Body of pancreas (tissue), 4 donors: Measurements from ENCODE around the gene IFNA2. TPM values are rescaled to one million over a fixed set of nuclear protein-coding genes. Genes with fewer than 3 reads are reported as not detected.
"Not testable (repeated sequence)": the region's sequence is repeated elsewhere in the genome, so short reads cannot be mapped to it uniquely, and the experiment has no call there.

ENCODE experiments used
- ATAC-seq: fragments of 150-250 bp; one replicate; pipeline ENCODE4 v1.9.1; 2016
- DNase-seq, 4 donors: peaks; one replicate each; pipeline ENCODE4 v3.0.0-alpha.2; 2019
- H3K27ac ChIP-seq, 4 donors: fragments of 200-600 bp; sonication (generic); 1 replicate in 3 of 4; 2 replicates in 1 of 4; pipeline versions ENCODE4 v1.5.1 to v1.6.1; 2016 to 2019; ENCODE audit warnings: mild to moderate bottlenecking in 1 of 4, mixed read lengths in 1 of 4, moderate library complexity in 1 of 4
- H3K27me3 ChIP-seq, 2 donors: fragments of 200-600 bp; sonication (generic); one replicate each; pipeline ENCODE4 v1.6.0; 2016; ENCODE audit warnings: mild to moderate bottlenecking in 1 of 2
- H3K36me3 ChIP-seq, 2 donors: fragments of 200-600 bp; sonication (generic); replicated peaks in 1 of 2; 2 replicates each; pipeline ENCODE4 v1.5.1; 2016; ENCODE audit warnings: low read depth in 2 of 2; ENCODE audit not compliant: insufficient read depth in 1 of 2
- H3K4me1 ChIP-seq: fragments of 200-600 bp; sonication (generic); one replicate; pipeline ENCODE4 v1.6.0; 2016
- H3K4me3 ChIP-seq, 2 donors: fragments of 200-600 bp; sonication (generic); 1 replicate in 1 of 2; 2 replicates in 1 of 2; pipeline ENCODE4 v1.5.1; 2016 to 2019
- H3K9me3 ChIP-seq, 3 donors: fragments of 200-600 bp; sonication (generic); 1 replicate in 2 of 3; 2 replicates in 1 of 3; pipeline ENCODE4 v1.5.1; 2016
- POLR2A ChIP-seq, 3 donors: fragments of 450-650 bp; IDR thresholded peaks; one replicate each; pipeline ENCODE4 v1.6.1; 2016; ENCODE audit warnings: antibody characterized with exemption in 3 of 3, mild to moderate bottlenecking in 2 of 3
- WGBS, 2 donors: methylation state at CpG; one replicate each; pipeline ENCODE4 v1.1.5; 2017; 5-methylcytosine and 5-hydroxymethylcytosine counted together
- intact Hi-C: fragments of 100-400 bp; cut with DNase I; formaldehyde crosslinking; loops from one replicate; pipeline ENCODE4 v1.15.1; 2023
- total RNA-seq, 2 donors: library from RNA; depleted of rRNA; stranded (reverse); fragments of >200 nt; gene quantifications; one replicate each; pipeline ENCODE4 v1.1.0, GENCODE V29; 2016
- TF ChIP-seq, protein P1 (sequence below), 7 experiments: fragments of 450-650 bp in 4 of 7; fragments of 200-600 bp in 3 of 7; sonication (generic) in 3 of 7; IDR thresholded peaks; one replicate each; pipeline ENCODE4 v1.5.1; 2016 to 2019; ENCODE audit warnings: antibody characterized with exemption in 7 of 7

The IFNA2 gene
- total RNA-seq, result not detected

DNA sequence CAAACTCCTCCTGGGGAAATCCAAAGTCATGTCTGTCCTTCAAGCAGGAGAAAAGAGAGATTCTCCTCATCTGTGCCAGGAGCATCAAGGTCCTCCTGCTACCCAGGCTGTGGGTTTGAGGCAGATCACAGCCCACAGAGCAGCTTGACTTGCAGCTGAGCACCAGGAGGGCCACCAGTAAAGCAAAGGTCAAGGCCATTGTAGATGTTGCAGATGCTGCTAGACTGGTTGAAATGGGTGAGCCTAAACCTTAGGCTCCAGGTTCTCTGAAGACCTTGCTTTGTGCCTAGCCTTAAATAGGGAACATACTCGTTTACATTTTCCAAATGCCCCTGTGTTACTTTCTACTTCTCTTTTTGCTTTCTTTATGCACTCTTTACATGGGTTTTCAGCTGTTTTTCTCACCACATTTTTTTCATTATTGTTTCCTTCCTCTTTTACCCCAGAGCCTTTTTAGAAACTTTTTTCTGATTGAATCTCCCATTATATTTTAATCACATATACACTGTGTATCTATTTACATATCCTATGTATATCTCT lies at the start of gene IFNA2:
IFNA2 (minus strand) TSS at position 268 of the 540 bp plus-strand sequence; CDS start at position 199, 69 bp downstream.
- H3K9me3 ChIP-seq, result no peaks in the 10 kb centered on the region
- H3K27ac ChIP-seq, result no peak within 1 kb of the TSS
- DNase-seq (no peak), ATAC-seq (no peak)
- H3K27me3 ChIP-seq, result peaks cover 0 to 5% of the 10 kb centered on the region in 2 donors
- no peak within 1 kb of the TSS for H3K4me3 ChIP-seq
- 32 to 38% methylated on average over 1 of the region's 1 CpG for WGBS, 2 donors
- H3K36me3 ChIP-seq, result no peaks in the 10 kb centered on the region
- no peak for TF ChIP-seq POLR2A (IDR thresholded peaks at IDR 0.05)
- TF ChIP-seq, protein P1, sequence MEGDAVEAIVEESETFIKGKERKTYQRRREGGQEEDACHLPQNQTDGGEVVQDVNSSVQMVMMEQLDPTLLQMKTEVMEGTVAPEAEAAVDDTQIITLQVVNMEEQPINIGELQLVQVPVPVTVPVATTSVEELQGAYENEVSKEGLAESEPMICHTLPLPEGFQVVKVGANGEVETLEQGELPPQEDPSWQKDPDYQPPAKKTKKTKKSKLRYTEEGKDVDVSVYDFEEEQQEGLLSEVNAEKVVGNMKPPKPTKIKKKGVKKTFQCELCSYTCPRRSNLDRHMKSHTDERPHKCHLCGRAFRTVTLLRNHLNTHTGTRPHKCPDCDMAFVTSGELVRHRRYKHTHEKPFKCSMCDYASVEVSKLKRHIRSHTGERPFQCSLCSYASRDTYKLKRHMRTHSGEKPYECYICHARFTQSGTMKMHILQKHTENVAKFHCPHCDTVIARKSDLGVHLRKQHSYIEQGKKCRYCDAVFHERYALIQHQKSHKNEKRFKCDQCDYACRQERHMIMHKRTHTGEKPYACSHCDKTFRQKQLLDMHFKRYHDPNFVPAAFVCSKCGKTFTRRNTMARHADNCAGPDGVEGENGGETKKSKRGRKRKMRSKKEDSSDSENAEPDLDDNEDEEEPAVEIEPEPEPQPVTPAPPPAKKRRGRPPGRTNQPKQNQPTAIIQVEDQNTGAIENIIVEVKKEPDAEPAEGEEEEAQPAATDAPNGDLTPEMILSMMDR (IDR thresholded peaks at IDR 0.05), result no peak
- no peaks in the 10 kb centered on the region for H3K4me1 ChIP-seq
- intact Hi-C loops, result no loop called here

DNA sequence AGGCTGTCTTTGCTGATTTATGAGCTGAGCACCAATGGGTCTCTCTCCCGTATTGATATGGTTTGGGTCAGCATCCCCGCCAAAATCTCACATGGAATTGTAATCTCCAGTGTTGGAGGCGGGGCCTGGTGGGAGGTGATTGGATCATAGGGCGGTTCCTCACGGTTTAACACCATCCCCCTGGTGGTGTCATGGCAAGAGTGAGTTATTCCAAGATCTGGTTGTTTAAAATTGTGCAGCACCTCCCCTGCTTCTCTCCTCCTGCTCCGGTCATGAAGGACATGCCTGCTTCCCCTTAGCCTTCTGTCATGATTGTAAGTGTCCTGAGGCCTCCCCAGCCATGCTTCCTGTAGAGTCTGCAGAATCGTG lies 49.8 kb upstream of the IFNA2 start:
- DNase-seq, H3K9me3 ChIP-seq, intact Hi-C loops, H3K27ac ChIP-seq, H3K4me3 ChIP-seq, ATAC-seq, H3K27me3 ChIP-seq, H3K36me3 ChIP-seq, H3K4me1 ChIP-seq: not testable (repeated sequence)
- 49 to 53% methylated on average over 7 of the region's 7 CpGs for WGBS, 2 donors

DNA sequence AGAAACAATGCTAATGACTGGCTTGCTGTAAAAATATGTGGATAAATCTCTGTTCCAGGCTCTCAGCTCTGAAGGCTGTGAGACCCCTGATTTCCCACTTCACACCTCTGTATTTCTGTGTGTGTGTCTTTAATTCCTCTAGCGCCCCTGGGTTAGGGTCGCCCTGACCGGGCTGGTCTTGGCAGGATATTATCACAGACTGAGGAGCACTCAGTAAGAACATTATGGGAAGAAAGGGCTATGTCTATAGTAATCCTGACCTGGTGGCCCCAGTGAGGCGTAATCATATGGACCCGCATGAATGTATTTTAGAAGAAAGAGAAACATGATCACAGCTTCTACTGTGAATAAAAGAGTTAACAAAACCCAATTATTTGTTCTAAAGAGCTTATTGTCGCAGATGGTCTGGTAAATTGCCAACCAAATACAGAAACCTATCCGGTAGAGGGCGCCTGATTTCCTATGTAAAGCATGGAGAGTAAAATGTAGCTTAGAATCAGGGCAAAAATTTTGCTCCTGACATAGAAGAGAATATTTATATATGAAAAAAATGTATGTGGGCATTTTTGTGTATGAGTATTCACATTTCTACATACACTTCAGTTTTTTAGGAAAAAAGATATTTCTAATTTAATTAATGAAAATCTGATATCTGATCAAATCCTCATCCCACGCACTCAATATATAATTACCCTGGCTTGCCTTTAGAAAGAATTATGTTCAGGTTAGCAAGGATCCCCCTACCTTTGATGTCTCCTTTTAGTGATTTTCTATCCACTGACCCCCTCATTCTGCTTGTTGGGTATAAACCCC lies 49.2 kb upstream of the IFNA2 start:
- WGBS, 2 donors, result 39 to 42% methylated on average over 9 of the region's 9 CpGs
- H3K4me3 ChIP-seq, result no peak overlapping the region
- no peaks in the 10 kb centered on the region for H3K4me1 ChIP-seq
- H3K36me3 ChIP-seq, result no peaks in the 10 kb centered on the region
- H3K27me3 ChIP-seq, result no peaks in the 10 kb centered on the region
- no peaks in the 10 kb centered on the region for H3K9me3 ChIP-seq
- H3K27ac ChIP-seq, result no peak overlapping the region
- DNase-seq (peak; percentile 49 to 70 (median 59)), ATAC-seq (peak; percentile 53)
- TF ChIP-seq, protein P1 (IDR thresholded peaks at IDR 0.05), result peak in 6 of 7 experiments; percentile 36 to 57 (median 47)
- TF ChIP-seq POLR2A (IDR thresholded peaks at IDR 0.05), result no peak
- intact Hi-C loops, result no loop called here

DNA sequence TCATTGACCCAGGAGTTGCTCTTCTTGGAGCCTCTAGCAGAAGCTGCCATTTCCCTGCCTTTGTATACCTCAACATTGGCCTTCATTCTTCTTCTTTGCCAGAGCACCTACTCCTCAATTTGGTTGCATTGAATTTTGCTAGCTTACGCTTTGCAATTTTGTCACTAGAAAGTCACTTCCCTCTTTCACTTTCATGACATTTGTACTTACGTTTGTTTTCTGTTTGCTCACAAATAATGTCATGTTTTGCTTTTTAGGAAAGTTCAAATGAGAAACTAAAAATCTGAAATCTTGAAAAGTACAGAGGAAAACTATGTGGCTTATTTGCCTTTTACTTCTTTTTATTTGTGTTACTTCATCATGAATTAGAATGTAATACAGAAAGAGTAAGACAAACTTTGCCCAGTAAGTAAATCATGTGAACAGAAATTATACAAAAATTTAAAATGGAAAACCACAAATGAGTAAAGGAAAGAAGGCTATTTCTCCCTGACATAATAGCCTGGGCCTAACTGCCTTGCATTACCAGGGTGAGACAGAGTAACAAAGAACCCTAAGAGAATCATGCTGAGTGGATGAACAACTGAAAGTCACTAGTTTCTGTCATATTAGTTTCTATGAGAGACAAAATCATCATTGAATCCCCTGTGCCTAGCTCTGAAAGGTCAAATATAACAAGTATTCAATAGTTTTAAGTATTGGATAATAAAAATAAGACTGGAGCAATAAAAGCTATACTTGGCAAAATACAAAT lies 47.7 kb upstream of the IFNA2 start:
- ATAC-seq (no peak), DNase-seq (no peak)
- H3K4me1 ChIP-seq, result no peaks in the 10 kb centered on the region
- intact Hi-C loops, result no loop called here
- no peaks in the 10 kb centered on the region for H3K36me3 ChIP-seq
- H3K27ac ChIP-seq, result no peak overlapping the region
- TF ChIP-seq, protein P1 (IDR thresholded peaks at IDR 0.05), result no peak
- no peak for TF ChIP-seq POLR2A (IDR thresholded peaks at IDR 0.05)
- no peaks in the 10 kb centered on the region for H3K27me3 ChIP-seq
- no peaks in the 10 kb centered on the region for H3K9me3 ChIP-seq
- H3K4me3 ChIP-seq, result no peak overlapping the region
- whole genome bisulfite sequencing, 2 donors, result 53 to 85% methylated on average over 2 of the region's 2 CpGs

DNA sequence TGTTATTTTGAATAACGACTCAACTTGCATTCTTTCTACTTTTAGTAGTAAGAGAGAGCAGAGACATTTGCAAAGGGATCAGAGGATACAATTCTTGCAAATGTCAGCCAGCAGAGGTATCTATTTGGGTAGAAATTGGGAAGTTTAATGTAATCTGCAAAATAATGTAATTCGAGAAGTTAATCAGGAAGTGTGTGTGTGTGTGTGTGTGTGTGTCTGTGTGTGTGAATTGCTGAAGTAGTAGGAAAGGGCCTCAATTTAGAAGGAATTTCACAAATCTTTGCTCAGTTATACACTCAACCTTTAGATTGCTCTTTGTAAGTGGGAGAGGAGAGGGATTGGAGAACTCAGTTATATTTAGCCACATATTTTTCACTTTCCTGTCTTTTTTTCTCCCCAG lies 44.0 kb upstream of the IFNA2 start:
- no peaks in the 10 kb centered on the region for H3K9me3 ChIP-seq
- intact Hi-C loops, result no loop called here
- TF ChIP-seq POLR2A (IDR thresholded peaks at IDR 0.05), result no peak
- TF ChIP-seq, protein P1 (IDR thresholded peaks at IDR 0.05), result no peak
- 32 to 55% methylated on average over 2 of the region's 2 CpGs for WGBS, 2 donors
- no peak overlapping the region for H3K27ac ChIP-seq
- H3K27me3 ChIP-seq, result no peaks in the 10 kb centered on the region
- no peaks in the 10 kb centered on the region for H3K4me1 ChIP-seq
- no peak overlapping the region for H3K4me3 ChIP-seq
- no peaks in the 10 kb centered on the region for H3K36me3 ChIP-seq
- DNase-seq (no peak), ATAC-seq (no peak)
